ENCODE data around the gene CLMN. TPM values are rescaled to one million over a fixed set of nuclear protein-coding genes. Genes with fewer than 3 reads are reported as not detected.
A peak's percentile ranks its signal among the peaks of the same experiment; 100 is the strongest.

Gene CLMN
- total and polyA plus RNA-seq, 2 experiments from 2014 or later, result 0.11 to 0.53 TPM

GRCh38 chr14:95188380-95188779 is 131.3 kb downstream of the CLMN start:
- Histone ChIP-seq H3K4me1 (ENCODE audit: insufficient read depth) (0 out of 2 replicates have a peak, but pooled peaks cover 2% of the 10 kb centered on the region), H3K79me2 (ENCODE audit: insufficient read depth) (no peaks in the 10 kb centered on the region), H3K9me3 (ENCODE audit: low read depth) (no peaks in the 10 kb centered on the region), H3K9me2 (ENCODE audit: insufficient read depth) (no peaks in the 10 kb centered on the region), H3K36me3 (ENCODE audit: low read depth) (no peaks in the 10 kb centered on the region), H3K4me3 (no peak overlapping the region), H3K4me2 (ENCODE audit: unreplicated experiment) (no peak overlapping the region), H3K9ac (no peak overlapping the region), H3F3A (ENCODE audit: insufficient read depth) (no peaks in the 10 kb centered on the region), H3K27me3 (replicated peaks; ENCODE audit: insufficient read depth) (no peaks in the 10 kb centered on the region), H2AFZ (no peak overlapping the region), H4K20me1 (ENCODE audit: insufficient read depth) (no peaks in the 10 kb centered on the region), H3K27ac (no peak overlapping the region)
- TF ChIP-seq EZH2phosphoT487 (IDR thresholded peaks at IDR 0.05; ENCODE audit: insufficient read depth, low read depth) (no peak), EZH2 (IDR thresholded peaks at IDR 0.05; ENCODE audit: insufficient read depth, poor library complexity, severe bottlenecking) (no peak)
- in situ Hi-C loops (cut with MboI), result no loop called here
- DNase-seq, result no peak
- WGBS, 2 experiments (ENCODE audit: low coverage in 1 of 2, low lambda C conversion rate in 2 of 2, missing lambda C conversion rate in 2 of 2), result 35 to 44% methylated on average over 3 of the region's 3 CpGs

- Histone ChIP-seq H3K9ac (no peak overlapping the region), H3K36me3 (ENCODE audit: low read depth) (no peaks in the 10 kb centered on the region), H3K9me2 (ENCODE audit: insufficient read depth) (no peaks in the 10 kb centered on the region), H3K4me2 (ENCODE audit: unreplicated experiment) (no peak overlapping the region), H2AFZ (no peak overlapping the region), H3K4me3 (no peak overlapping the region), H3K4me1 (ENCODE audit: insufficient read depth) (0 out of 2 replicates have a peak, but pooled peaks cover 2% of the 10 kb centered on the region), H3K27ac (no peak overlapping the region), H3K9me3 (ENCODE audit: low read depth) (no peaks in the 10 kb centered on the region), H3K27me3 (replicated peaks; ENCODE audit: insufficient read depth) (no peaks in the 10 kb centered on the region), H4K20me1 (ENCODE audit: insufficient read depth) (no peaks in the 10 kb centered on the region), H3K79me2 (ENCODE audit: insufficient read depth) (no peaks in the 10 kb centered on the region), H3F3A (ENCODE audit: insufficient read depth) (no peaks in the 10 kb centered on the region)
- in situ Hi-C loops (cut with MboI), result no loop called here
- DNase-seq, result no peak
- no peak for TF ChIP-seq EZH2phosphoT487 (IDR thresholded peaks at IDR 0.05; ENCODE audit: insufficient read depth, low read depth)
- no peak for TF ChIP-seq EZH2 (IDR thresholded peaks at IDR 0.05; ENCODE audit: insufficient read depth, poor library complexity, severe bottlenecking)
- WGBS, 2 experiments (ENCODE audit: low coverage in 1 of 2, low lambda C conversion rate in 2 of 2, missing lambda C conversion rate in 2 of 2), result 70 to 72% methylated on average over 11 of the region's 11 CpGs
Measured at GRCh38 chr14:95185767-95186392, 133.8 kb downstream of the CLMN start.

- no peaks in the 10 kb centered on the region for H3K9me3 ChIP-seq (ENCODE audit: low read depth)
- H3F3A ChIP-seq (ENCODE audit: insufficient read depth), result no peaks in the 10 kb centered on the region
- no peak overlapping the region for H3K4me3 ChIP-seq
- no peak overlapping the region for H3K27ac ChIP-seq
- DNase-seq, result peak; percentile 18
- H3K9ac ChIP-seq, result no peak overlapping the region
- H3K4me2 ChIP-seq (ENCODE audit: unreplicated experiment), result no peak overlapping the region
- no peaks in the 10 kb centered on the region for H3K36me3 ChIP-seq (ENCODE audit: low read depth)
- H3K27me3 ChIP-seq (replicated peaks; ENCODE audit: insufficient read depth), result no peaks in the 10 kb centered on the region
- in situ Hi-C loops (cut with MboI), result no loop called here
- H4K20me1 ChIP-seq (ENCODE audit: insufficient read depth), result no peaks in the 10 kb centered on the region
- 0 out of 2 replicates have a peak, but pooled peaks cover 2% of the 10 kb centered on the region for H3K4me1 ChIP-seq (ENCODE audit: insufficient read depth)
- no peak for TF ChIP-seq EZH2phosphoT487 (IDR thresholded peaks at IDR 0.05; ENCODE audit: insufficient read depth, low read depth)
- no peak for TF ChIP-seq EZH2 (IDR thresholded peaks at IDR 0.05; ENCODE audit: insufficient read depth, poor library complexity, severe bottlenecking)
- H3K79me2 ChIP-seq (ENCODE audit: insufficient read depth), result no peaks in the 10 kb centered on the region
- 64 to 67% methylated on average over 12 of the region's 12 CpGs for WGBS, 2 experiments (ENCODE audit: low coverage in 1 of 2, low lambda C conversion rate in 2 of 2, missing lambda C conversion rate in 2 of 2)
- H3K9me2 ChIP-seq (ENCODE audit: insufficient read depth), result no peaks in the 10 kb centered on the region
- H2AFZ ChIP-seq, result no peak overlapping the region
Measured at GRCh38 chr14:95185033-95185766, 134.5 kb downstream of the CLMN start.

- DNase-seq, result no peak
- Histone ChIP-seq H3K9ac (no peak overlapping the region), H3K4me2 (ENCODE audit: unreplicated experiment) (no peak overlapping the region), H3K27me3 (replicated peaks; ENCODE audit: insufficient read depth) (no peaks in the 10 kb centered on the region), H3K79me2 (ENCODE audit: insufficient read depth) (no peaks in the 10 kb centered on the region), H2AFZ (no peak overlapping the region), H3K27ac (no peak overlapping the region), H3K36me3 (ENCODE audit: low read depth) (no peaks in the 10 kb centered on the region), H3K9me3 (ENCODE audit: low read depth) (no peaks in the 10 kb centered on the region), H3K9me2 (ENCODE audit: insufficient read depth) (no peaks in the 10 kb centered on the region), H3K4me3 (no peak overlapping the region), H4K20me1 (ENCODE audit: insufficient read depth) (no peaks in the 10 kb centered on the region), H3K4me1 (ENCODE audit: insufficient read depth) (0 out of 2 replicates have a peak, but pooled peaks cover 2% of the 10 kb centered on the region), H3F3A (ENCODE audit: insufficient read depth) (no peaks in the 10 kb centered on the region)
- in situ Hi-C loops (cut with MboI), result no loop called here
- WGBS, 2 experiments (ENCODE audit: low coverage in 1 of 2, low lambda C conversion rate in 2 of 2, missing lambda C conversion rate in 2 of 2), result 17 to 33% methylated on average over 2 of the region's 2 CpGs
- TF ChIP-seq EZH2 (IDR thresholded peaks at IDR 0.05; ENCODE audit: insufficient read depth, poor library complexity, severe bottlenecking) (no peak), EZH2phosphoT487 (IDR thresholded peaks at IDR 0.05; ENCODE audit: insufficient read depth, low read depth) (no peak)
Measured at GRCh38 chr14:95184413-95184790, 135.3 kb downstream of the CLMN start.

Measured in GM23248 (cell line).